ENCODE measurements around the gene PCBP1.

The PCBP1 gene

DNA sequence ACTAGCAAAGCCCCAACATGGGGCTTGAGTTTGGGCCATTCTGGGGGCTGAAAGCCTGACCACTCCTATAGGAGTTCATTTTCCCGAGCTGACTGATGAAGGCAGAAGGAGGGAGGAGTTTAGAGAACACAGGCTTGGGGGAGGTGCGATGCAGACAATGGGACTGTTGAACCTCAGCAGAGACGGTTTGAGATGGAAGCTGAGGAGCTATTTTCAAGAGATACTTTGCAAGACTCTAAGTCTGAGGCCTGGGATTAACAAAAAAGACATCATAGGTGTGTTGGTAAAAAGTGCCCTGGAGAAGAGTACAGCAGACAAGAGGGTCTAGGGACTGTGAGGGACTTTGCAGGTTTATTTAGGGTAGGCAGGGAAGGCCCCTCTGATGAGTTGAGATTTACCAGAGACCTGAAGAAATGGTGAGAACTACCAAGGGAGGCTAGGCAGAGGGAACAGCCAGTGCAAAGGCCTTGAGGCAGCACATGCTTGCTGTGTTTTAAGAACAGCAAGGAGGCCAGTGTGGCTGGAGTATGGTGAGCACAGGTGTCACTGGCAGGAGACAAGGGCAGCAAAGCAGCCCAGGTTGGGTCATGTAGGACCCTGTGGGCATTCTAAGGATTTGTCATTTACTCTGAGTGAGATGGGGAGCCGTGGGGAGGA is 31.6 kb downstream of the PCBP1 start:
- no peak overlapping the region for H3K4me3 ChIP-seq (ENCODE audit: low read depth, low read length)
- peak; percentile 81 for DNase-seq (ENCODE audit: low read depth)
- peak; percentile 27 for TF ChIP-seq POLR2A (IDR thresholded peaks at IDR 0.05; ENCODE audit: extremely low read depth, insufficient read length)
- TF ChIP-seq, protein P1, sequence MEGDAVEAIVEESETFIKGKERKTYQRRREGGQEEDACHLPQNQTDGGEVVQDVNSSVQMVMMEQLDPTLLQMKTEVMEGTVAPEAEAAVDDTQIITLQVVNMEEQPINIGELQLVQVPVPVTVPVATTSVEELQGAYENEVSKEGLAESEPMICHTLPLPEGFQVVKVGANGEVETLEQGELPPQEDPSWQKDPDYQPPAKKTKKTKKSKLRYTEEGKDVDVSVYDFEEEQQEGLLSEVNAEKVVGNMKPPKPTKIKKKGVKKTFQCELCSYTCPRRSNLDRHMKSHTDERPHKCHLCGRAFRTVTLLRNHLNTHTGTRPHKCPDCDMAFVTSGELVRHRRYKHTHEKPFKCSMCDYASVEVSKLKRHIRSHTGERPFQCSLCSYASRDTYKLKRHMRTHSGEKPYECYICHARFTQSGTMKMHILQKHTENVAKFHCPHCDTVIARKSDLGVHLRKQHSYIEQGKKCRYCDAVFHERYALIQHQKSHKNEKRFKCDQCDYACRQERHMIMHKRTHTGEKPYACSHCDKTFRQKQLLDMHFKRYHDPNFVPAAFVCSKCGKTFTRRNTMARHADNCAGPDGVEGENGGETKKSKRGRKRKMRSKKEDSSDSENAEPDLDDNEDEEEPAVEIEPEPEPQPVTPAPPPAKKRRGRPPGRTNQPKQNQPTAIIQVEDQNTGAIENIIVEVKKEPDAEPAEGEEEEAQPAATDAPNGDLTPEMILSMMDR (IDR thresholded peaks at IDR 0.05; ENCODE audit: low read depth, low read length): no peak
- TF ChIP-seq, protein P2, sequence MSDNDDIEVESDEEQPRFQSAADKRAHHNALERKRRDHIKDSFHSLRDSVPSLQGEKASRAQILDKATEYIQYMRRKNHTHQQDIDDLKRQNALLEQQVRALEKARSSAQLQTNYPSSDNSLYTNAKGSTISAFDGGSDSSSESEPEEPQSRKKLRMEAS (IDR thresholded peaks at IDR 0.05; ENCODE audit: low read depth, low read length): no peak
- TF ChIP-seq MYC (IDR thresholded peaks at IDR 0.05; ENCODE audit: low read depth, low read length): 0 out of 2 replicates have a peak, but pooled peaks have one; percentile 9

DNA sequence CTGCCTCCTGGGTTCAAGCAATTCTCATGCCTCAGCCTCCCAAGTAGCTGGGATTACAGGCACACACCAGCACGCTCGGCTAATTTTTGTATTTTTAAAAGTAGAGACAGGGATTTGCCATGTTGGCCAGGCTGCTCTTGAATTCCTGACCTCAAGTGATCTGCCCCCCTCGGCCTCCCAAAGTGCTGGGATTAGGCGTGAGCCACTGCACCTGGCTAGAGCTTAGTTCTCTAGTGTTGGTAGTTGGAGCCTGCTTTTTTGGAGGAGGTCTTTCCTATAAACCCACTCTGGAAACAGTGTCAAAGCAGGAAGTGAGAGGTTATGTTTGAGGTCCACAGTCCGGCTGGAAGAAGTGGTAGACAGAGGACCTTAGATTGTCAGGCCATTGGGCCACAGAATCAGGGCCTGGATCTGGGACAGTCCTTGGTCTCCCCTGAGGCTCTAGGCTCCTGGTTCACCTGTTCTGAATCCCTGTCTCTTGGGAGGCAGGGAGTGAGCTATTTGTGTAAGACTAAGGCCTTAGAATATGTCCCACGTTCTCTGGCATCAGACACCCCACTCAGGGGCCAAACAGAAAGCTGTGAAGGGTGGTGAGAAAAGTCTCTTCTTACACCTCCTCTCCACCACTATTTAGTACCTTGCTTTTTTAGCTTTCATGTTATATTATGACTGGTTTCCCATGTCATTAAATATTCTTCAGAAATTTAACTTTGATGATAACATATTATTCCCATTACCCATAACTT is 34.5 kb downstream of the PCBP1 start:
- no peak for DNase-seq (ENCODE audit: low read depth)
- TF ChIP-seq, protein P2 (IDR thresholded peaks at IDR 0.05; ENCODE audit: low read depth, low read length): no peak
- TF ChIP-seq, protein P1 (IDR thresholded peaks at IDR 0.05; ENCODE audit: low read depth, low read length): no peak
- no peak for TF ChIP-seq MYC (IDR thresholded peaks at IDR 0.05; ENCODE audit: low read depth, low read length)
- TF ChIP-seq POLR2A (IDR thresholded peaks at IDR 0.05; ENCODE audit: extremely low read depth, insufficient read length): no peak
- no peak overlapping the region for H3K4me3 ChIP-seq (ENCODE audit: low read depth, low read length)

GRCh38 chr2:70122470-70122869 is 35.2 kb downstream of the PCBP1 start:
- DNase-seq (ENCODE audit: low read depth): no peak
- no peak overlapping the region for H3K4me3 ChIP-seq (ENCODE audit: low read depth, low read length)
- TF ChIP-seq MYC (IDR thresholded peaks at IDR 0.05; ENCODE audit: low read depth, low read length) (no peak), POLR2A (IDR thresholded peaks at IDR 0.05; ENCODE audit: extremely low read depth, insufficient read length) (no peak)
- TF ChIP-seq, protein P1 (IDR thresholded peaks at IDR 0.05; ENCODE audit: low read depth, low read length): no peak
- TF ChIP-seq, protein P2 (IDR thresholded peaks at IDR 0.05; ENCODE audit: low read depth, low read length): no peak

DNA sequence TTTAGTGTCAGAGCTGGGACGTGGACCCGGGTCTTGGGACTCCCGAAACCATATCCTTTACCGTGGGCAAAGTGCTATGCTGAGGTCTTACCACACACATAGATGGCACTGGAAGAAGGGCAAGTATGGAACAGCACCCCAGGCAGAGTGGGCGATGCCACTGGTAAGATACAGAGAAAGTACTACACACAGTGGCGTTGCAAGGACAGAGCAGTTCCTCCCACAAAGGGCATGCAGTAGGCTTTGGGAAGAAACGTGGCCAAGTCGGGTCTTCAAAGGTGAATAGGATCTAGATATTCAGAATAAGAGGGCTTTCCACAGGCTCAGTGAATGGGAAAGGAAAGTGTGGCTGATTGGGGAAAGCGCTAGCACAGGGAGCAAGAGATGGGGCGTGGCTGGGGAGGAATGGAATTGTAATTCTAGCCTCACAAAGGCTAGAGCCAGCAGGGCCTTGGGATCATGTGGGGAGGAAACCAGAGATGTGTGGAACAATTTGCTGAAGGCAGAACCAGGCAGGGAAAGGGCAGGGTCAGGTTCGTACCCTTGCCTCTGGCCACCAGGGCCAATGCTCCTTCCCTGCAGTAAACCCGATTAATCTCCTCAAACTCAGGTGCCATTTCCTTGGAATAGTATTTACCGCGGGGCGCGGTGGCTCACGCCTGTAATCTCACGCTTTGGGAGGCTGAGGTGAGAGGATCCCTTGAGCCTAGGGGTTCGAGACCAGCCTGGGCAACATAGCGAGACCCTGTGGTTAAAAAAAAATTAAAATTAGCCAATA is 36.0 kb downstream of the PCBP1 start:
- no peak for DNase-seq (ENCODE audit: low read depth)
- H3K4me3 ChIP-seq (ENCODE audit: low read depth, low read length): no peak overlapping the region
- TF ChIP-seq, protein P2 (IDR thresholded peaks at IDR 0.05; ENCODE audit: low read depth, low read length): no peak
- TF ChIP-seq, protein P1 (IDR thresholded peaks at IDR 0.05; ENCODE audit: low read depth, low read length): no peak
- TF ChIP-seq MYC (IDR thresholded peaks at IDR 0.05; ENCODE audit: low read depth, low read length) (no peak), POLR2A (IDR thresholded peaks at IDR 0.05; ENCODE audit: extremely low read depth, insufficient read length) (no peak)

GRCh38 chr2:70123829-70124116 is 36.5 kb downstream of the PCBP1 start:
- no peak overlapping the region for H3K4me3 ChIP-seq (ENCODE audit: low read depth, low read length)
- TF ChIP-seq POLR2A (IDR thresholded peaks at IDR 0.05; ENCODE audit: extremely low read depth, insufficient read length) (no peak), MYC (IDR thresholded peaks at IDR 0.05; ENCODE audit: low read depth, low read length) (no peak)
- TF ChIP-seq, protein P2 (IDR thresholded peaks at IDR 0.05; ENCODE audit: low read depth, low read length): no peak
- TF ChIP-seq, protein P1 (IDR thresholded peaks at IDR 0.05; ENCODE audit: low read depth, low read length): no peak

More at GRCh38 chr2:70123829-70124116, 36.5 kb downstream of the PCBP1 start:
- DNase-seq (ENCODE audit: low read depth): no peak

All from NB4 (cell line).